Tibial artery (tissue), 4 donors: ENCODE results near the gene GNG8.

Experiments
- DNase-seq, 2 donors: peaks; one replicate each; pipeline ENCODE4 v3.0.0-alpha.2; 2019
- H3K27ac ChIP-seq, 2 donors: fragments of 200-600 bp; sonication (generic) in 1 of 2; 1 replicate in 1 of 2; 2 replicates in 1 of 2; pipeline ENCODE4 v1.5.1; 2018 to 2019; ENCODE audit warnings: mild to moderate bottlenecking in 1 of 2
- H3K27me3 ChIP-seq, 2 donors: fragments of 200-600 bp; sonication (generic) in 1 of 2; one replicate each; pipeline versions ENCODE4 v1.5.1 to v1.6.0; 2016 to 2019
- H3K36me3 ChIP-seq, 3 donors: fragments of 200-600 bp; sonication (generic) in 2 of 3; one replicate each; pipeline ENCODE4 v1.5.1; 2016 to 2019; ENCODE audit warnings: mild to moderate bottlenecking in 2 of 3
- H3K4me1 ChIP-seq, 4 donors: fragments of 200-600 bp; sonication (generic) in 2 of 4; 1 replicate in 3 of 4; 2 replicates in 1 of 4; pipeline ENCODE4 v1.5.1; 2016 to 2019
- H3K4me3 ChIP-seq, 2 donors: fragments of 200-600 bp; sonication (generic) in 1 of 2; 1 replicate in 1 of 2; 2 replicates in 1 of 2; pipeline ENCODE4 v1.5.1; 2018 to 2019; ENCODE audit warnings: mild to moderate bottlenecking in 2 of 2
- H3K9me3 ChIP-seq, 3 donors: fragments of 200-600 bp; sonication (generic) in 1 of 3; one replicate each; pipeline ENCODE4 v1.5.1; 2016 to 2019
- CTCF ChIP-seq, 2 experiments: fragments of 200-600 bp in 1 of 2; fragments of 450-650 bp in 1 of 2; IDR thresholded peaks; one replicate each; pipeline ENCODE4 v1.5.1; 2017 to 2019; ENCODE audit warnings: antibody characterized with exemption in 2 of 2, mild to moderate bottlenecking in 1 of 2, moderate library complexity in 1 of 2
- intact Hi-C: fragments of 100-400 bp; cut with DNase I; formaldehyde crosslinking; loops from one replicate; pipeline ENCODE4 v1.15.0; 2023; ENCODE audit warnings: low total_unique reads

GNG8 gene

GRCh38 chr19:46606019-46606418 is 30.0 kb downstream of the GNG8 start:
- H3K9me3 ChIP-seq: no peaks in the 10 kb centered on the region
- H3K36me3 ChIP-seq: peaks cover 36 to 55% (median 46%) of the 10 kb centered on the region in 3 donors
- no peak for DNase-seq
- peak overlapping the region; percentile 99 to 100 for H3K27ac ChIP-seq
- no peak for TF ChIP-seq CTCF (IDR thresholded peaks at IDR 0.05)
- no peaks in the 10 kb centered on the region for H3K27me3 ChIP-seq
- peaks cover 0 to 52% (median 41%) of the 10 kb centered on the region in 4 donors for H3K4me1 ChIP-seq
- peak overlapping the region in 1 of 2 donors; percentile 100 for H3K4me3 ChIP-seq
- intact Hi-C loops: no loop called here

- intact Hi-C loops: no loop called here
- peak in 1 of 2 experiments; percentile 2 for TF ChIP-seq CTCF (IDR thresholded peaks at IDR 0.05)
- peak overlapping the region; percentile 99 to 100 for H3K4me3 ChIP-seq
- H3K36me3 ChIP-seq: peaks cover 36 to 49% (median 39%) of the 10 kb centered on the region in 3 donors
- peak in 1 of 2 donors; percentile 79 for DNase-seq
- H3K27ac ChIP-seq: peak overlapping the region; percentile 99 to 100
- peaks cover 0 to 52% (median 42%) of the 10 kb centered on the region in 4 donors for H3K4me1 ChIP-seq
- no peaks in the 10 kb centered on the region for H3K9me3 ChIP-seq
- H3K27me3 ChIP-seq: no peaks in the 10 kb centered on the region
Measured at GRCh38 chr19:46605356-46605821, 30.6 kb downstream of the GNG8 start.

- Histone ChIP-seq H3K4me3 (peak overlapping the region; percentile 99 to 100), H3K27me3 (no peaks in the 10 kb centered on the region), H3K36me3 (peaks cover 34 to 43% (median 34%) of the 10 kb centered on the region in 3 donors), H3K9me3 (no peaks in the 10 kb centered on the region), H3K27ac (peak overlapping the region; percentile 99 to 100), H3K4me1 (peaks cover 0 to 57% (median 46%) of the 10 kb centered on the region in 4 donors)
- DNase-seq: peak; percentile 55 to 94
- peak in 1 of 2 experiments; percentile 19 for TF ChIP-seq CTCF (IDR thresholded peaks at IDR 0.05)
- intact Hi-C loops: no loop called here
Measured at GRCh38 chr19:46604781-46605355, 31.1 kb downstream of the GNG8 start.

GRCh38 chr19:46603752-46604231 is 32.2 kb downstream of the GNG8 start:
- peaks cover 0 to 58% (median 47%) of the 10 kb centered on the region in 4 donors for H3K4me1 ChIP-seq
- no peak for DNase-seq
- peak overlapping the region; percentile 99 to 100 for H3K27ac ChIP-seq

GRCh38 chr19:46603195-46603637 is 32.8 kb downstream of the GNG8 start:
- peak in 1 of 2 donors; percentile 71 for DNase-seq
- H3K4me3 ChIP-seq: peak overlapping the region; percentile 99 to 100
- intact Hi-C loops: no loop called here
- H3K27me3 ChIP-seq: no peaks in the 10 kb centered on the region
- no peak for TF ChIP-seq CTCF (IDR thresholded peaks at IDR 0.05)
- H3K36me3 ChIP-seq: peaks cover 18 to 27% (median 18%) of the 10 kb centered on the region in 3 donors
- peaks cover 0 to 58% (median 47%) of the 10 kb centered on the region in 4 donors for H3K4me1 ChIP-seq
- peaks cover 0 to 2% (median 0%) of the 10 kb centered on the region in 3 donors for H3K9me3 ChIP-seq
- H3K27ac ChIP-seq: peak overlapping the region; percentile 99 to 100

More at GRCh38 chr19:46603752-46604231, 32.2 kb downstream of the GNG8 start:
- H3K9me3 ChIP-seq: peaks cover 0 to under 1% (median 0%) of the 10 kb centered on the region in 3 donors
- no peak for TF ChIP-seq CTCF (IDR thresholded peaks at IDR 0.05)
- intact Hi-C loops: no loop called here
- peak overlapping the region; percentile 99 to 100 for H3K4me3 ChIP-seq
- peaks cover 23 to 33% (median 23%) of the 10 kb centered on the region in 3 donors for H3K36me3 ChIP-seq
- H3K27me3 ChIP-seq: no peaks in the 10 kb centered on the region
